SU-DHL-6 (cell line): ENCODE measurements around the gene BRIP1.

ENCODE experiments used
- CTCF ChIP-seq: fragments of 200-600 bp; sonication (generic); IDR thresholded peaks from one replicate; pipeline ENCODE4 v1.5.1; 2017; ENCODE audit warnings: antibody characterized with exemption, mild to moderate bottlenecking, low read length, moderate library complexity; ENCODE audit not compliant: insufficient read depth, poor library complexity, severe bottlenecking
- EZH2phosphoT487 ChIP-seq: fragments of 200-600 bp; sonication (generic), shearing (Covaris generic); conservative IDR thresholded peaks from 2 replicates; pipeline ENCODE4 v1.6.1; 2018; ENCODE audit warnings: mild to moderate bottlenecking, antibody characterized with exemption, low read length, moderate library complexity, mixed read lengths

DNA sequence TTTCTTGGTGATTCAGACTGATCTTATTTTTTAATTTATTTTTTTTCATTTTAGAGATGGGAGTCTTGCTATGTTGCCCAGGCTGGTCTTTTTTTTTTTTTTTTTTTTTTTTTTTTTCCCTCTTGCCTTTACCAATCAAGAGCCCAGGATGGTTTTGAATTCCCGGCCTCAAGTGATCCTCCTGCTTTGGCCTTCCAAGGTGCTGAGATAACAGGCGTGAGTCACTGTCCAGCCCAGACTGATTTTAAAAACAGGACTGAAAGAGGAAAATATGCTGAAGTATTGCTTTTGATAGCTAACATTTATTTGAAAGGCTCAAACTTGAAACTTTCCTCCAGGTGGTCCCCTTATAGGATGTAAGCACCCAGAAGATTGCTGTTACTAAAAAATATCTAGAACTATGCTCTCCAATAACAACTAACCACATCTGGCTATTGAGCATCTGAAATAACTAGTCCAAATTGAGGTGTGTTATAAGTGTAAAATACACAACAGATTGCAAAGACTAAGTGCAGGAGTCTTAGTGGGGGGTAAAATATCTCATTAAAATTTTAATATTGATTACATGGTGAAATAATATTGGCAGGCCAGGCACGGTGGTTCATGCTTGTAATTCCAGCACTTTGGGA lies 15.8 kb upstream of the BRIP1 start:
- TF ChIP-seq EZH2phosphoT487 (no peak), CTCF (no peak)
